Measurements from ENCODE around the gene ZBED5. TPM values are rescaled to one million over a fixed set of nuclear protein-coding genes. Genes with fewer than 3 reads are reported as not detected.
A peak's percentile ranks its signal among the peaks of the same experiment; 100 is the strongest.

Gene ZBED5
- total and polyA plus RNA-seq, 9 of the 15 experiments (the other 6 are each of a cell fraction or from before 2014, with no cell fraction given): 12.4 to 70.7 (median 26.8) TPM

DNA sequence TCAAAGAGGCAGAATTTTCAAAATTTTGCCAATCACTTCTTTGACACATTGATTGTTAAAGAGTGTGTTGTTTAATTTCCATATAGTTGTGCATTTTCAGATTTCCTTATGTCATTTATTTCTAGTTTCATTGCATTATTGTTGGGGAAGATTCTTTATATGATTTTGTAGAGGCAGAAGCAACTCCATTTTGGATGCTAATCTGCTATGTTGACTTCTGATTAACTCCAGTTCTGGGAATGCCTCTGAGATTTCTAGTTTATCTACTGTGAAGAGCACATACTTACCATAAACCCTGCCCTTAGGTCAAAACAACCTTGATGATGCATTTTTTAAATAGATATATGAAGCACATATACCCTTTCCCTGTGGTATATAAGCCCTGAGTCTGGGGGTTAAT, 29.5 kb upstream of the ZBED5 start (continued):
- TF ChIP-seq, protein P1, sequence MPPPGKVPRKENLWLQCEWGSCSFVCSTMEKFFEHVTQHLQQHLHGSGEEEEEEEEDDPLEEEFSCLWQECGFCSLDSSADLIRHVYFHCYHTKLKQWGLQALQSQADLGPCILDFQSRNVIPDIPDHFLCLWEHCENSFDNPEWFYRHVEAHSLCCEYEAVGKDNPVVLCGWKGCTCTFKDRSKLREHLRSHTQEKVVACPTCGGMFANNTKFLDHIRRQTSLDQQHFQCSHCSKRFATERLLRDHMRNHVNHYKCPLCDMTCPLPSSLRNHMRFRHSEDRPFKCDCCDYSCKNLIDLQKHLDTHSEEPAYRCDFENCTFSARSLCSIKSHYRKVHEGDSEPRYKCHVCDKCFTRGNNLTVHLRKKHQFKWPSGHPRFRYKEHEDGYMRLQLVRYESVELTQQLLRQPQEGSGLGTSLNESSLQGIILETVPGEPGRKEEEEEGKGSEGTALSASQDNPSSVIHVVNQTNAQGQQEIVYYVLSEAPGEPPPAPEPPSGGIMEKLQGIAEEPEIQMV (tag; conservative IDR thresholded peaks at IDR 0.05; ENCODE audit: low read depth): 0 out of 2 replicates have a peak, but pooled peaks have one; percentile 47
- TF ChIP-seq HDAC1 (IDR thresholded peaks at IDR 0.05) (peak in 1 of 2 experiments; percentile 28; a peak in 1 of 4 replicates), NFATC3 (IDR thresholded peaks at IDR 0.05) (no peak), ILF3 (IDR thresholded peaks at IDR 0.05; ENCODE audit: borderline replicate concordance) (no peak), ZNF143 (CRISPR knock-in tag; IDR thresholded peaks at IDR 0.05) (no peak), CREB1 (IDR thresholded peaks at IDR 0.05) (no peak), CREB1 (CRISPR knock-in tag; IDR thresholded peaks at IDR 0.05) (no peak), DNMT1 (IDR thresholded peaks at IDR 0.05) (no peak), POLR2AphosphoS2 (IDR thresholded peaks at IDR 0.05; ENCODE audit: low read length) (no peak), ZNF23 (CRISPR knock-in tag; IDR thresholded peaks at IDR 0.05) (no peak), CHD2 (IDR thresholded peaks at IDR 0.05; ENCODE audit: low read depth, low read length) (no peak), THRAP3 (IDR thresholded peaks at IDR 0.05; ENCODE audit: borderline replicate concordance) (no peak), TOE1 (IDR thresholded peaks at IDR 0.05; ENCODE audit: borderline replicate concordance) (no peak), TOE1 (CRISPR knock-in tag; IDR thresholded peaks at IDR 0.05; ENCODE audit: borderline replicate concordance, low read depth) (no peak), EWSR1 (IDR thresholded peaks at IDR 0.05; ENCODE audit: borderline replicate concordance, low read depth, partially characterized antibody) (no peak), MCM7 (IDR thresholded peaks at IDR 0.05) (no peak)
- TF ChIP-seq, protein P2, sequence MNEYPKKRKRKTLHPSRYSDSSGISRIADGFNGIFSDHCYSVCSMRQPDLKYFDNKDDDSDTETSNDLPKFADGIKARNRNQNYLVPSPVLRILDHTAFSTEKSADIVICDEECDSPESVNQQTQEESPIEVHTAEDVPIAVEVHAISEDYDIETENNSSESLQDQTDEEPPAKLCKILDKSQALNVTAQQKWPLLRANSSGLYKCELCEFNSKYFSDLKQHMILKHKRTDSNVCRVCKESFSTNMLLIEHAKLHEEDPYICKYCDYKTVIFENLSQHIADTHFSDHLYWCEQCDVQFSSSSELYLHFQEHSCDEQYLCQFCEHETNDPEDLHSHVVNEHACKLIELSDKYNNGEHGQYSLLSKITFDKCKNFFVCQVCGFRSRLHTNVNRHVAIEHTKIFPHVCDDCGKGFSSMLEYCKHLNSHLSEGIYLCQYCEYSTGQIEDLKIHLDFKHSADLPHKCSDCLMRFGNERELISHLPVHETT (CRISPR knock-in tag; conservative IDR thresholded peaks at IDR 0.05 in 1 of 2, IDR thresholded peaks at IDR 0.05 in 1 of 2): 0 out of 4 replicates have a peak, but pooled peaks of 1 of the 2 experiments have one; percentile 23
- TF ChIP-seq, protein P3, sequence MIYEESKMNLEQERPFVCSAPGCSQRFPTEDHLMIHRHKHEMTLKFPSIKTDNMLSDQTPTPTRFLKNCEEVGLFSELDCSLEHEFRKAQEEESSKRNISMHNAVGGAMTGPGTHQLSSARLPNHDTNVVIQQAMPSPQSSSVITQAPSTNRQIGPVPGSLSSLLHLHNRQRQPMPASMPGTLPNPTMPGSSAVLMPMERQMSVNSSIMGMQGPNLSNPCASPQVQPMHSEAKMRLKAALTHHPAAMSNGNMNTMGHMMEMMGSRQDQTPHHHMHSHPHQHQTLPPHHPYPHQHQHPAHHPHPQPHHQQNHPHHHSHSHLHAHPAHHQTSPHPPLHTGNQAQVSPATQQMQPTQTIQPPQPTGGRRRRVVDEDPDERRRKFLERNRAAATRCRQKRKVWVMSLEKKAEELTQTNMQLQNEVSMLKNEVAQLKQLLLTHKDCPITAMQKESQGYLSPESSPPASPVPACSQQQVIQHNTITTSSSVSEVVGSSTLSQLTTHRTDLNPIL (CRISPR knock-in tag; IDR thresholded peaks at IDR 0.05): no peak
- TF ChIP-seq, protein P4, sequence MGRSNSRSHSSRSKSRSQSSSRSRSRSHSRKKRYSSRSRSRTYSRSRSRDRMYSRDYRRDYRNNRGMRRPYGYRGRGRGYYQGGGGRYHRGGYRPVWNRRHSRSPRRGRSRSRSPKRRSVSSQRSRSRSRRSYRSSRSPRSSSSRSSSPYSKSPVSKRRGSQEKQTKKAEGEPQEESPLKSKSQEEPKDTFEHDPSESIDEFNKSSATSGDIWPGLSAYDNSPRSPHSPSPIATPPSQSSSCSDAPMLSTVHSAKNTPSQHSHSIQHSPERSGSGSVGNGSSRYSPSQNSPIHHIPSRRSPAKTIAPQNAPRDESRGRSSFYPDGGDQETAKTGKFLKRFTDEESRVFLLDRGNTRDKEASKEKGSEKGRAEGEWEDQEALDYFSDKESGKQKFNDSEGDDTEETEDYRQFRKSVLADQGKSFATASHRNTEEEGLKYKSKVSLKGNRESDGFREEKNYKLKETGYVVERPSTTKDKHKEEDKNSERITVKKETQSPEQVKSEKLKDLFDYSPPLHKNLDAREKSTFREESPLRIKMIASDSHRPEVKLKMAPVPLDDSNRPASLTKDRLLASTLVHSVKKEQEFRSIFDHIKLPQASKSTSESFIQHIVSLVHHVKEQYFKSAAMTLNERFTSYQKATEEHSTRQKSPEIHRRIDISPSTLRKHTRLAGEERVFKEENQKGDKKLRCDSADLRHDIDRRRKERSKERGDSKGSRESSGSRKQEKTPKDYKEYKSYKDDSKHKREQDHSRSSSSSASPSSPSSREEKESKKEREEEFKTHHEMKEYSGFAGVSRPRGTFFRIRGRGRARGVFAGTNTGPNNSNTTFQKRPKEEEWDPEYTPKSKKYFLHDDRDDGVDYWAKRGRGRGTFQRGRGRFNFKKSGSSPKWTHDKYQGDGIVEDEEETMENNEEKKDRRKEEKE (IDR thresholded peaks at IDR 0.05; ENCODE audit: borderline replicate concordance in 1 of 2, control insufficient read depth in 1 of 2, low read depth in 2 of 2, low read length in 1 of 2): no peak
- TF ChIP-seq, protein P5, sequence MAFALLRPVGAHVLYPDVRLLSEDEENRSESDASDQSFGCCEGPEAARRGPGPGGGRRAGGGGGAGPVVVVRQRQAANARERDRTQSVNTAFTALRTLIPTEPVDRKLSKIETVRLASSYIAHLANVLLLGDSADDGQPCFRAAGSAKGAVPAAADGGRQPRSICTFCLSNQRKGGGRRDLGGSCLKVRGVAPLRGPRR (CRISPR knock-in tag; IDR thresholded peaks at IDR 0.05): no peak
- TF ChIP-seq, protein P6, sequence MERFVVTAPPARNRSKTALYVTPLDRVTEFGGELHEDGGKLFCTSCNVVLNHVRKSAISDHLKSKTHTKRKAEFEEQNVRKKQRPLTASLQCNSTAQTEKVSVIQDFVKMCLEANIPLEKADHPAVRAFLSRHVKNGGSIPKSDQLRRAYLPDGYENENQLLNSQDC (CRISPR knock-in tag; IDR thresholded peaks at IDR 0.05): no peak
